NOMO-1 treated with dmso at 0.1 percent for 144 hours (cell line): ENCODE results near the gene ZC3HAV1.
"Not testable (repeated sequence)": the region's sequence is repeated elsewhere in the genome, so short reads cannot be mapped to it uniquely, and the experiment has no call there.

ENCODE experiments used
- DNase-seq: peaks from one replicate; lab custom pipeline; 2025; ENCODE audit not compliant: unreplicated experiment; lab: John Stamatoyannopoulos, UW

Gene ZC3HAV1

DNA sequence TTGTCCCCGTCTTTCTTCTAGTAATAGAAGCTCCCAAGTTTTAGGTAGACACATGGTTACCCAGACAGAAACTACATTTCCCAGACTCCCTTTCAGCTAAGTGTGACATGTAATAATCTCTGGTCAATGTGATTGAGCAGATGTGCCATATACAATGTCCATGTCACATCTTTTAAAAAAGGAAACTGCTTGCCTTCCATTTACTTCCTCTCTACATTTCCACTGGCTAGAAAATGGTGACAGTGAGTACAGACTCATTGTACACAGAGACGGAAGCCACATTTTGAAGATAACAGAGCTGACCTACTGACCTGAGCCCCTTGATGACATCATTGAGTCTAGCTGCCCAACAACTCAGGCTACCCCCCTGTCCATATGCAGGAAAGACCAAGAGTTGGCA is 21.3 kb downstream of the ZC3HAV1 start:
- DNase-seq: no peak

DNA sequence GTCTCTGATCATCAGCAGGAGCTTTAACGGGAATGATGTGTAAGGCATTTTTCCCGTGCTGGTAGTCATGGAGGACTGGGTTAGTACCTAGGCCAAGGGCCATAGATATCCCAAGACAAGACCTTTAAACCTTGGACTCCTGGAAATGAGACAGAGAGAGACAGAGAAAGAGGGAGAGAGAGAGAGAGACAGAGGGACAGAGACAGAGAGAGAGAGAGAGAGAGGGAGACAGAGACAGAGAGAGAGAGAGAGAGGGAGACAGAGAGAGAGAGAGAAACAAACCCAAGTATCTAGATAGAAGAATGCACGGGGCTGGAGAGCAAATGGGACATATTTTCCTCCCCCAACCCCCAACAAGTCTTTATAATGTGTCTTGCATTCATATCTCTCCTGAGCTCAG is 22.3 kb downstream of the ZC3HAV1 start:
- no peak for DNase-seq

DNA sequence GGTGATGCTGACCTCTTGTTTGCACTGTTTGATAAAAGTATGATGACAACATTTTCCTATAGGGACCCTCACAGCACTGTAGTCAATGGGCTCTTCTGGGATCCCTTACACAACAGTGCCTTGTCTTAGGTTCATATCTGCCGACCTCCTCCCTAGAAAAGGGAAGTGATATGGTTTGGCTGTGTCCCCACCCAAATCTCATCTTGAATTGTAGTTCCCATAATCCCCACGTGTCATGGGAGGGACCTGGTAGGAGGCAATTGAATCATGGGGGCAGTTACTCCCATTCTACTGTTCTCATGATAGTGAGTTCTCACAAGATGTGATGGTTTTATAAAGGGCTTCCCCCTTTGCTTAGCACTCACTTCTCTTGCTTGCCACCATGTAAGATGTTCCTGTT is 23.1 kb downstream of the ZC3HAV1 start:
- no peak for DNase-seq

DNA sequence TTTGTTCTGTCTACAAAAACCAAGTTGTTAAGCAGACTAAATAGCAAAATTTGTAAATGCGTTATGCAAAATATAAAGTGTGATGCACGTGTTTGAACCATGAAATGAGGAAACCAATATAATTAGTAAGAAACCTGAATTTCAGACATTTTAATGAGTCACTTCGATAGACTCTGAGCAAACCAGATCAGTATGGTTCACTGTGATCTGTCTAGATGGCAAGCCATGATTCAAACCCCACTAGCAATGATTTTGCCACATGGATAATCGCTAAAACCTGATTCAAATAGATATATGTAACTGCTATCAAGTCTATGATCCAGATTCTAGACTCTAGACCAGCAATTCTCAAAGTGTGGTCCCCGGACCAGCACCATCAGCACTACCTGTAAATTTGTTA is 24.8 kb downstream of the ZC3HAV1 start:
- DNase-seq: no peak

DNA sequence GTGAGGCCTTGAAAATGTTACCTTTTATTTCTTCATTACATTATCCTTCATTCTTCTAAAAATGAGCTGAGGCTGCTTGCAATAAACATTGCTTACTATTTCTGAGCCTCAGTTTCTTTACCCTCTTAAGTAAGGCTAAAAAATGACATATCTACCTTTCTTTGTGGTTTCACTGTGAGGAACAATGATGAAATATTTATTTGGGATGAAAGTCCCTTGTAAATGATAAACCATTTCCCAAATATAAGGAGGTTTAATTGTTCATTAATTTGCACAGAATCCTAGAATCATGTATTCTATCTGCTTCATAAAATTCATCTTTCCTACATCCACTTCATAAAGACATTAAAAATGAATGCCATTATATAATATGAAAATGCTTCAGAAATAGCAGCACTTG is 27.9 kb downstream of the ZC3HAV1 start:
- DNase-seq: no peak

DNA sequence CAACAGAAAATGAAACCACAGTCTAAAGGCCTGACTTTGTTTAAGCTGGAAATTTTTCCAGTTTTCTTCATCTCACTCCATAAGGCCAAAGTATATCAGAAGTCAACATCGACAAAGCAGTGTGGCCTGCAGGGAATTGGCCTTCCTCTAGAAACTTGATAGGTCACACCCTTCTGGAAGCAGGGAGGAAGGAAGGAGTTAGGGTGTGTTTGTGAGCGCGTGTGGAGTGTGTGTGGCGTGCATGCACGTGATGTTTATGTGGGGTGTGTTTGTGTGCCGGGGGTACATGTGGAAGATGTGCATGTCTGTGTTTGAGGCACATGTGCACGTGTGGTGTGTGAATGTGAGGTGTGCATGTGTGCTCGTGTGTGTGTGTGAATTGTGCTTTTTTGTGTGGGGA is 28.6 kb downstream of the ZC3HAV1 start:
- DNase-seq: no peak

DNA sequence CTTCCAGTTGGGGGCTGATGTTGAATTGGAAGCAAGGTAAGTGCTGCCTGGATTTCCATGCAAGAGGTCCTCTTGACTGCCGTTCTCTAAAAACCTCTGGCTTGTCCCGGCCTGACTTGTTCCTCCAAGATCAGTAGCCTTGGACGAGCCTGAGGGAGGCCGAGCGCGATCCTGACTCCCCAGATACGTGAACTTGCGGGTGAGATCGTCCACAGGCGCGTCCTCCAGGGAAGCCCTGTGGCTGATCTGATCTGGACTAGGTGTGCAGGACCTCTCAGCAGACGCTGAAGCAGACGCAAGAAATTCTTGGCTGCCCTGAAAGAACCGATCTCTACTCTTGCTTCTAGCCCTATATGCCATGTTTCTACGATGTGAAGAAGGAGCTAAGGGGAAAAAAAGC is 29.7 kb downstream of the ZC3HAV1 start:
- DNase-seq: no peak

DNA sequence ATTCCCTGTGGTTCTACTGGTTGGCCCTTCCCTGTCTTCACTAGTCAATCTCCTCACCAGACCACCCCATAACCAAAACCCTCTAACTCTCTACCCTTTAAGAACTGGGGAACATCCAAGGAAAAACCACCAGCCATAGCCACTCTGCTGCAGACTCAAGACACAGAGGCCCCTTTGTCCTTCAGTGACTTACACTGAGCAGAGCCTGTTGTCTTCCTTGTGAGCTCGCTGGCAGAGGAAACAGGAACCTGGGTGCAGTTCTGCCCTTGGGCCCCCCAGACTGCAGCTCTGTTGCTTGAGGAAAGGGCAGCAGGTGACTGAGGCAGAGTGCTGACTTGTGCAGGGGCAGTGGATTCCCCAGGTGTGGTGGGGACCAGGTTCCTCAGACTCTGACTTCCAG is 30.6 kb downstream of the ZC3HAV1 start:
- DNase-seq: no peak

DNA sequence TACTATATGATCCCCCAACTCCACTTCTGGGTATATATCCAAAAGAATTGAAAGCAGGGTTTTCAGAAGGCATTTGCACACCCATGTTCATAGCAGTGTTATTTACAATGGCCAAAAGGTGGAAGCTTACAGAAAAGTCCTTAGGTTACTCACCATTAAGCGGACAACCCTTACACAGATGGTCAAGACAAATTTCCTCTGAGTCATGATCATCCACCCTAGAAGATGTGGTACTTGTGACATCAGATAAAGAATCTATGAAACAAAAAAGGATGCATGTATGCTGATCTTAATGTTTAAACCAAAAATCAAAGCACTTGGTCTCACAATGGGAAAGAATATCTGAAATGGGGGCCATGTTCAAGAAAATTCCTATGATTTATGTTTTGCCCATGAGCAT is 31.1 kb downstream of the ZC3HAV1 start:
- no peak for DNase-seq

DNA sequence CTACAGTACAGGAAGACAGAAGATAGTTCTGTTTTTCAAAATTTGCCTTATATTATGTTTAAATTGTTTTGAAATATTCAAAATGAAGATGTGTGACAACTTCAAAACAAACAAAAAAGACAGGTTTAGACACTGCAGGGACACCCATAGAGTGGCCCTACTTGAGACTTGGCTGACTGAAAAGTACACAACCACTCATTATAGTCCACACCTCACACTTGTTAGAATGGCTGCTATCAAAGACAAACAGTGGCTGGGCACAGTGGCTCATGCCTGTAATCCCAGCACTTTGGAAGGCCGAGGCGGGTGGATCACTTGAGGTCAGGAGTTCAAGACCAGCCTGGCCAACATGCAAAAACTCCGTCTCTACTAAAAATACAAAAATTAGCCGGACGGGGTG is 31.8 kb downstream of the ZC3HAV1 start:
- not testable (repeated sequence) for DNase-seq

DNA sequence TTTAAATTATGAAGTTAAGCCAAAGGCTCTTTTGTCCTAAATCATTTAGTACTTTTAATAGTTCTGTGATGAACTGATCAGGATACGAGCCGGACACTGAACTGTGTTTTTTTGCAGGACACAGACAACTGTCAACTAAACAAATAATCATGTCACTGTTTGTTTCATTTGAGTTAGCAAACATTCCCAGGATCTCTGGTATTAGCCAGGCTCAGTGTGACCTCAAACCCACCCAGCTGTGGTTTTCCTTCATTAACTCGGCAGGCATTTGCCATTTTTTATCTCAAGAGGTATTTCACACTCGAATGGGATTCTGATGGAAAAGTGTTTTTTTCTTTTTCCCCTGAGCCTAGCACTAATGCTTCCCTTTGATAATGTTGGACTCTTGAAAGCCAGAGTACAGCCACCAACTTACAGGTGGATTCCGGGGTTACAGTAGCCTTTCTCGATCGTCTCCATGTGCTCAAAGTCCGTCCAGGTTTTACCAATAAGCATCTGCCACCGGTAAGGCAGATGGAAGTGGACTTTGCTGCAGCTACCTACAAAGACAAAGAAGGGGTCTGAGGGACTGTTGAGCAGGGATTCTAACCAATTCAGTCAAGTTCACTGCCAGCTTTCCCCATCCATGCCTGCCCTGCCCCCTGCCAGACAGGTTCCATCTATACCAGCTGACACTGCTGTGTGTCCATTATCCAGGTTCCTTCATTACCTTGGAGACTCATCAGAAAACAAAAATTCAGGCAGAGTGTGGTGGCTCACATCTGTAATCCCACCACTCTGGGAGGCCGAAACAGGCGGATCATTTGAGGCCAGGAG is 33.4 kb downstream of the ZC3HAV1 start:
- no peak for DNase-seq

DNA sequence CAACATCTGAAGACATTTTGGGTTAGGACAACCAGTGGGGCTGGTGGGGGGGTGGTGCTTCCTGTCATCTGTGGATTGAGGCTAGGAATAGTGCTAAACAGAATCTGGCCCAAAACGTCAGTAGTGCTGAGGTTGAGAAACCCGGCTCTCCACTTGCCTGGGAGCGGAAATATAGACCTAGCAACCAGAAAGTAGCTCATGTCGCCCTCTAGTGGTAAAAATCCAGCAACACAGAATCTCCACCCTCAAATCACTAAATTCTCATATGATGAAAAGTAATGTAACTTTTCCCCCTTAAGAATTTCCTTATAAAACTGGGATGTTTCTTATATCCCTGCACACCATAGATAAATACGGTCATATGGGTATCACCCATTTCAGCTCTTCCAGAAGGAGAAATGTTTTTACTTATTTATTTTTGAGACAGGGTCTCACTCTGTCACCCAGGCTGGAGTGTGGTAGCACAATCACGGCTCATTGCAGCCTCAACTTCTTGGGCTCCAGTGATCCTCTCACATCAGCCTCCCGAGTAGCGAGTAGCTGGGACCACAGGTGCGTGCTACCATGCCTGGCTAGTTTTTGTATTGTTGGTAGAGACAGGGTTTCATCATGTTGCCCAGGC is 34.4 kb downstream of the ZC3HAV1 start:
- DNase-seq: peak; percentile 15

DNA sequence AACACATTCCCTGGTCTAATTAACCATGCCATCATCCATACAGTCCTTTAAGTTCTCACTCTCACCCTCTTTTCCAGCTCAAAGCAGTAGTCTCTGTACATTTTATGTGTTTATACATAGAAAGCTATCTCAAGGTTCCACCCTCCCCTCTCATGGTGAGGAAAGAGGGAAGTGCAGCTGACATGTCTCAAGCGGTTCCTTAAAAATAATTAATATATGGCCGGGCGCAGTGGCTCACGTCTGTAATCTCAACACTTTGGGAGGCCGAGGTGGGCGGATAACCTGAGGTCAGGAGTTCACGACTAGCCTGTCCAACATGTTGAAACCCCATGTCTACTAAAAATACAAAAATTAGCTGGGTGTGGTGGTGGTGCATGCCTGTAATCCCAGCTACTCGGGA is 36.7 kb downstream of the ZC3HAV1 start:
- DNase-seq: peak; percentile 48

DNA sequence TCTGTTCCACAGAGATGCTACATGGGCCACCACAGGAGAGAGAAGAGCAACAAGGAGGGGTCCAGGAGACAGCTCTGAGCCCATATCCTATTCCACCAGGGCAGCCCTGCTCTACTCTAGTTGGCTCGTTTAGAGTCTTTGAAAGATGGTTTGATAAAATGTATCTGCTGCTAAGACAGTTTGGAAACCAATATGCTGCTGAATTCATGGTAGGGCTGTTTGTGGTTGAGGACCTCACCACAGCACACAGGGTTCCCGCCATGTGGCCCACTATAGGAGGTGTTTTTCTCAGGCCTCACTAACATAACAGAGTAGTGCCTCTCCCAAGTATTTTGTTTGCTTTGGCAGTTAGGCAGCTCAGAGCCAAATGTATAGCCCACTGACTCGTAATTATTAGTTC is 37.8 kb downstream of the ZC3HAV1 start:
- DNase-seq: no peak

DNA sequence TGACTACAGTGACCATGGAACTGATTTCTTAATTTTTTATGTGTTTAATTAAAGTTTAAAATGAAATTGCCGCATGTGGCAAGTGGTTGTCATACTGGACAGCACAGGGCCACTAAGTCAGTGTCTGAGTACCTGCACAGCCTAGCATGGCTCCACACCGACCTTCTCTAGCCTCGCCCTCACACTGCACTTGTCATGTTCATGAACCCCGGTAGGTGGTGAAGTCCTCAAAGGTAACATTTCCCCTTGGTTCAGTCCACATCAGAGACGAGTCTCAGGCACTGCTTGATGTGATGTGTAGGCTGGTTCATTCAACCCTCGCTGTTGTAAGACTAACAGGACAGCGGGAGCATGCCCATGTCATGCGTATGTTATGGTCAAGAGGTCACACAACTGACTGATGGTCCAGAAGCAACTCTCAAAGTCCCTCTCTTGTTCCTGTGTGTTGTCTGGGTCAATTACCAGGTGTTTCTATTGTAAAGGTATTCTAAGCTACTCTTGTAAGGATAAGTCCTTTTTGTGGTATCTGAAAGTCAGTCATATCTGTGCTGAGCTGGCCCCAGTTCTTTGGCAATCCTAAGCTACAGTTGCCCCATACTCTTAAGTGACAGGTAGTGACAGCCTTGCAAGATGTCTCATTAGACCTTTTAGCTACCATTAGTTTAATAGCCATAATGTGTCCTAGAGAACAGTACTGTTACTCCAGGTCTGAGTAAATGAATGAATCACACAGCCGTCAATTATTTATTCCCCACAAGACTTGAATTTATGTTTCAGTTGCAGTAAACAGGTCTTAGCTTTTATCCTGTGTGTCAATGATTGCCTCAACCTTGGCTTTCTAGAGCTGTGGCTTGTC is 40.7 kb downstream of the ZC3HAV1 start:
- DNase-seq: no peak

DNA sequence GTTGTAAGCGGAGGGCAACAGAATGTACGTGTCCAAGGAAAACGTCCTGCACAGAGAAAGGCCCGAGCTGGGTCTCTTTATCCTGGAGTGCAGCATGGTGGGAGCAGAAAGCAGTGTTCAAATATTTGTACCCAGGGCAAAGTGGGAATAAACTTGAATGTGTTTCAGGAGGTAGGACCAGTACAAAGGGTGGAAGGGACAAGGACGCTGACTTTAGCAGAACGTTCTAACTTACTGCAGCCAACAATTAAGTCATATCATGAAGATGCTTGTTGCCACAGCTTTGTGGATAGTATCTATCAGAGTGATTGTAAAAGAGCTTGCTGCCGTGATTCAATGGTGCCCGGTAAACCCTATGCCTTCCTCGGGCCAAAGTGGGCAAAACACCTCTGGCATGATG is 43.2 kb downstream of the ZC3HAV1 start:
- DNase-seq: no peak

DNA sequence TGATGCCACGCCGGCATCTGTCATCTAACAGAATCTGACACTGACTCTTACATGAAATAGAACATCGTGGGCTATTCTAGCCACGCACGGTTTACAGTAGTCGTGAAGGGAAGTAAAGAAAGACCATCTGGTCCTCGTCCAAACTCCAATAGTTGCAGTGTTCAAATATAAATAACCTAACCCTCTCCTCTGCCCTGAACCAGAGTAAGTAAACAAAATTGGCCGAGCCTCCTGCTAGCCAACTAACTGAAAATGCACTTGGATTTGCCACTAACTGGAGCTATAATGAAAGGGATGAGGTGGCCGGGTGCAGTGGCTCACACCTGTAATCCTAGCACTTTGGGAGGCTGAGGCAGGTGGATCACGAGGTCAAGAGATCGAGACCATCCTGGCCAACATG is 44.2 kb downstream of the ZC3HAV1 start:
- no peak for DNase-seq

DNA sequence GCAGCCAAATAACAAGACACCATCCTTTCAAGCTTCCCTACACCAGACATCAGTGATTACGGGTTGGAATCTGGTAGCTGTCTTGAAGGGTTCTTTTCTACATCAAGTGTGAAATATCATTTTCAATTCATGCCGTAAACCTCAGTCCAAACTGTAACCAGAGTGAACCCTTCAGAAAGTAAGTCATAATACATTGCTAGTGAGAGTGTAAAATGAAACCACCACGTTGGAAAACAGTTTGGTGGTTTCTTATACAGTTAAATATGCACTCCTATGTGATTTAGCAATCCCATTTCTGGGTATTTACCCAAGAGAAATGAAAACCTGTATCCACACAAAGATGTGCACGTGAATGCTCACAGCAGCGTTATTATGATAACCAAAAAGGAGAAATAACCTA is 48.1 kb downstream of the ZC3HAV1 start:
- no peak for DNase-seq

DNA sequence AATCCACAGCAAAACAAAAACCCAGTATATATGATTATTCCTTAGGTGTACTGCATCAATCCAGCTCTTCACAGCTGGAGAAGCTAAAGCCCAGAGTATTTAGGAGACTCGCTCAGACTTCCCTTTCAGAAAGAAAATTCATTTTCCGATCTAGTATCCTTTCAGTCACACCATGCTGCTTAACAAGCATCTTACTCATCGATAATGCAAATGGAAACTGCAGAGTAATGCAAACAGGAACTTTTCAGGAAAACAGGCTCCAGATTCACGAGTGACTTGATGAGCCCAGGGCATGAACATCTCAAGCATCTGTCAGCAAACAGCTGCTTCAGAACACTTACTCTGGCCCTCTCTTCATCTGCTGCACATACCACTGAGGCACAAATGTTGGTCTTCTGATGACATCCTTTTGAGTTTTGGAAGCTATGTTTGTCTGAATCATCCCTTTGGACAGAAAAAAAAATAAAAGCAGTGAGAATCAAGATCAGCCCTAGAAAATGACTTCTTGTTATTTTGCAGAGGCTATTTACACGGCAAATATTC is 48.8 kb downstream of the ZC3HAV1 start:
- DNase-seq: no peak

DNA sequence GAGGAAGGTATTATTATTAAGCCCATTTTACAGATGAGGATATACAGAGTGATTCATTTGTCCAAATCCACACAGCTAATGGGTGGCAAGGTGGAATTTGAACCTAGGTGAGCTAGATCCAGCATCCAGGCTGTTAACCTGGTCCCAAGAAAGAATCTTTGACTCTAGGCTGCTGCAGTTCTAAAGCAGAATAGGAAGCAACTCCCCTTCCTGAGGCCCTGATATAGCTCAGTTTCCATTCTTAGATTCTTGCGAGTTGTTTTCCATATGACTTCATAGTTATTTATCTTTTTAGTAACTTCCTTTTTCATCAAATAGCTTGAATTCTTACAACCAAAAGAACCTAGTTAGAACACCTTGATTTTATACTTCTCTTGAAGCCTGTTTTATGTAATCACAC is 49.6 kb downstream of the ZC3HAV1 start:
- DNase-seq: no peak

DNA sequence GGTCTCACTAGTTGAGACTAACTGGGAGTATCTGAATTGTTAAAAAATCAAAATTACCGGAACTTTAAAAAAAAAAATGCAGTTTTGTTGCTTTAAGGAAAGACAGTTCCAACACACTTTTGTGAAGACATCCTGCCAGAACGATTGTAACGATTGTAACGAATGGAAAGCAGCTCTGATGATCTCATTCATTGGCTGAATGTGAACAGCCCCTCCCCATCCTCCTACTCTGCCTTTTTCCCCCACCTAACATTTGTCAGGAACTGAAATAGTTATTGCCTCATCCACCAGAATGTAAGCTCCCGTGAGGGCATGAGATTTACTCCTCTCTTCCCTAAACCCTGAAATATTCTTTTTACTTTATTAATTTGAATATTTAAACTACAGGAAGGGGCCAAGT is 50.6 kb downstream of the ZC3HAV1 start:
- DNase-seq: no peak

DNA sequence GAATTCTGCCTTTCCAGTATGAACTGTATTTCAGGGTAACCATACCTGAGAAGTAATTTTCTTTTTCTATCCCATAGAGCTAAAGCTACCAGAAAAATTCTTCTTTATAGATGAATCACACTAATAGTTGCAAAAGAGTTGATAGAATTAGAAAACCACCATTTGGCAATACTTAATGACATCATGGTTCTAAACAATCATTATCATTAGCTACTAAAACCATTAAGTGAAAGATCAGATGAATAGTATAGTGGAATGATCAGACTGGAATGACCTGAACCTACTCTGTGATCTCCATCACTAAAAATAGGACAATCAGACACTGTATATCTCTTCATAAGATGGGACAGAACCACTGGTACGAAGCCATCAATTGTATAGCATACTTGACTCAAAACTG is 53.8 kb downstream of the ZC3HAV1 start:
- no peak for DNase-seq
